HG03342 (cell line): ENCODE results near the gene TRIO.

Source experiments
- ATAC-seq: cut with Tn5 transposase; IDR thresholded peaks from one replicate; pipeline ENCODE4 v1.9.1; 2021; ENCODE audit warnings: mild to moderate bottlenecking, moderate library complexity; ENCODE audit not compliant: unreplicated experiment

Gene TRIO

GRCh38 chr5:14402424-14402823 is 259.3 kb downstream of the TRIO start:
- ATAC-seq = no peak

- ATAC-seq = no peak
Observed at GRCh38 chr5:14404780-14405179, 261.6 kb downstream of the TRIO start.

GRCh38 chr5:14405267-14405666 is 262.1 kb downstream of the TRIO start:
- ATAC-seq = no peak

- ATAC-seq = no peak
Observed at GRCh38 chr5:14405706-14406553, 262.8 kb downstream of the TRIO start.

- no peak for ATAC-seq
Observed at GRCh38 chr5:14406554-14406849, 263.4 kb downstream of the TRIO start.

GRCh38 chr5:14407051-14407450 is 263.9 kb downstream of the TRIO start:
- no peak for ATAC-seq

GRCh38 chr5:14407746-14408175 is 264.6 kb downstream of the TRIO start:
- ATAC-seq = no peak

- ATAC-seq = no peak
Observed at GRCh38 chr5:14408969-14409586, 265.9 kb downstream of the TRIO start.

- ATAC-seq = no peak
Observed at GRCh38 chr5:14410068-14410393, 266.9 kb downstream of the TRIO start.

- no peak for ATAC-seq
Observed at GRCh38 chr5:14410394-14411201, 267.5 kb downstream of the TRIO start.

- no peak for ATAC-seq
Observed at GRCh38 chr5:14411216-14411615, 268.1 kb downstream of the TRIO start.

GRCh38 chr5:14413331-14413750 is 270.2 kb downstream of the TRIO start:
- no peak for ATAC-seq

GRCh38 chr5:14414007-14414406 is 270.9 kb downstream of the TRIO start:
- ATAC-seq = no peak

- no peak for ATAC-seq
Observed at GRCh38 chr5:14414656-14415023, 271.5 kb downstream of the TRIO start.

- ATAC-seq = no peak
Observed at GRCh38 chr5:14415024-14415697, 272.0 kb downstream of the TRIO start.

GRCh38 chr5:14415698-14416074 is 272.5 kb downstream of the TRIO start:
- ATAC-seq = no peak

GRCh38 chr5:14416621-14417275 is 273.6 kb downstream of the TRIO start:
- ATAC-seq = no peak

GRCh38 chr5:14417276-14417730 is 274.2 kb downstream of the TRIO start:
- no peak for ATAC-seq

- ATAC-seq = no peak
Observed at GRCh38 chr5:14417792-14418765, 274.9 kb downstream of the TRIO start.

GRCh38 chr5:14419686-14420085 is 276.5 kb downstream of the TRIO start:
- no peak for ATAC-seq
